Measurements from ENCODE around the gene ZNF526. TPM values are rescaled to one million over a fixed set of nuclear protein-coding genes. Genes with fewer than 3 reads are reported as not detected.

ZNF526 gene
- total and polyA plus RNA-seq, 9 of the 15 experiments (the other 6 are each of a cell fraction or from before 2014, with no cell fraction given), result 1.3 to 17.9 (median 6.2) TPM

DNA sequence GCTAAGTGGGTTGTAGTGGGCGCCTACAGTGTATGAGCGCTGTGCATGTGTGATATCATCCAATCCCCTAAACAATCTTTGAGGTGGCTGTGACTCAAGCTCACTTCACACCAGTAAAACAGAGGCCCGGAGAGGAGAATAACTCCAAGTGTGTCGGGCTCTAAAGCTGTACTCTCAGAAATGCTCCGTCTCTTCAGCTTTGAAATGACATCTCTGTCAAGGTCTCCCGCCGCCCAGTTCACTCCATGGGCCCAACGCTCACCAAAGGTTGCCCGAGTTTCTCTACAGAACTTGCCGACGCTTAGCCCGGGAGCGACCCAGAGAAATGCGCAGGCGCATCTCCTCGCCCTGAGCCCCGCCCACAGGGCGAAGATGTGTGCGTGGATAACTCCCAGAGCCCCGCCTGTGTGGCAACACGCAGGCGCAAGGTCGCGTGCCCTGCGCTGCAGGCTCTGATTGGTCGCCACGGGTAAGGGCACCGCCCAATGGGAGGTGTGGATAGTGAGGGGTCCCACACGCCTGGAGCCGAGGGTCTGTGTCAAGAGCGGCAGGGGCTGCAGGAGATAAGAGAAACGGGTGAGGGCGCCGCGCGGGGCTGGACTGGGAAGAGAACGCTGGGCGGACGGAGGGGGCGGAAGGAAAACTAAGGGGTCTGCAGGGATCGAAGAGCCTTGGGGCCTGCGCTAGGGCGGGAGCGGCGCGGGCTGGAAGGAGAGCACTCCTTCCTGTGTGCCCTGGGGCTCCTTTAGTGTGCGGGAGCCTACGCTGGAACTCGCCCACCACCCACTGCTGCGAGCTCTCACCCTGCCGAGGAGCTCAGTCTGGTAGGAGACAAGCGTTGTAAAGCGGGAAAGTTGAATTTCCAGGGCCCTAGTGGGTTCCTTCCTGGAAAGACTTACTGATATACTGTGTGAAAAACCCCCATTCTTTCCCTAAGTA is at the start of gene ZNF526 (continued):
- TF ChIP-seq, protein P1, sequence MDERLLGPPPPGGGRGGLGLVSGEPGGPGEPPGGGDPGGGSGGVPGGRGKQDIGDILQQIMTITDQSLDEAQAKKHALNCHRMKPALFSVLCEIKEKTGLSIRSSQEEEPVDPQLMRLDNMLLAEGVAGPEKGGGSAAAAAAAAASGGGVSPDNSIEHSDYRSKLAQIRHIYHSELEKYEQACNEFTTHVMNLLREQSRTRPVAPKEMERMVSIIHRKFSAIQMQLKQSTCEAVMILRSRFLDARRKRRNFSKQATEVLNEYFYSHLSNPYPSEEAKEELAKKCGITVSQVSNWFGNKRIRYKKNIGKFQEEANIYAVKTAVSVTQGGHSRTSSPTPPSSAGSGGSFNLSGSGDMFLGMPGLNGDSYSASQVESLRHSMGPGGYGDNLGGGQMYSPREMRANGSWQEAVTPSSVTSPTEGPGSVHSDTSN (CRISPR knock-in tag; IDR thresholded peaks at IDR 0.05; ENCODE audit: low read depth), result no peak
- TF ChIP-seq, protein P1 (tag; conservative IDR thresholded peaks at IDR 0.05; ENCODE audit: low read depth), result no peak
- TF ChIP-seq, protein P2, sequence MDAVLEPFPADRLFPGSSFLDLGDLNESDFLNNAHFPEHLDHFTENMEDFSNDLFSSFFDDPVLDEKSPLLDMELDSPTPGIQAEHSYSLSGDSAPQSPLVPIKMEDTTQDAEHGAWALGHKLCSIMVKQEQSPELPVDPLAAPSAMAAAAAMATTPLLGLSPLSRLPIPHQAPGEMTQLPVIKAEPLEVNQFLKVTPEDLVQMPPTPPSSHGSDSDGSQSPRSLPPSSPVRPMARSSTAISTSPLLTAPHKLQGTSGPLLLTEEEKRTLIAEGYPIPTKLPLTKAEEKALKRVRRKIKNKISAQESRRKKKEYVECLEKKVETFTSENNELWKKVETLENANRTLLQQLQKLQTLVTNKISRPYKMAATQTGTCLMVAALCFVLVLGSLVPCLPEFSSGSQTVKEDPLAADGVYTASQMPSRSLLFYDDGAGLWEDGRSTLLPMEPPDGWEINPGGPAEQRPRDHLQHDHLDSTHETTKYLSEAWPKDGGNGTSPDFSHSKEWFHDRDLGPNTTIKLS (IDR thresholded peaks at IDR 0.05; ENCODE audit: borderline replicate concordance, low read depth), result no peak
- TF ChIP-seq ZNF3 (CRISPR knock-in tag; IDR thresholded peaks at IDR 0.05) (no peak), ZNF24 (IDR thresholded peaks at IDR 0.05) (no peak), CHD7 (IDR thresholded peaks at IDR 0.05; ENCODE audit: low read depth, low read length) (no peak)
- TF ChIP-seq, protein P3, sequence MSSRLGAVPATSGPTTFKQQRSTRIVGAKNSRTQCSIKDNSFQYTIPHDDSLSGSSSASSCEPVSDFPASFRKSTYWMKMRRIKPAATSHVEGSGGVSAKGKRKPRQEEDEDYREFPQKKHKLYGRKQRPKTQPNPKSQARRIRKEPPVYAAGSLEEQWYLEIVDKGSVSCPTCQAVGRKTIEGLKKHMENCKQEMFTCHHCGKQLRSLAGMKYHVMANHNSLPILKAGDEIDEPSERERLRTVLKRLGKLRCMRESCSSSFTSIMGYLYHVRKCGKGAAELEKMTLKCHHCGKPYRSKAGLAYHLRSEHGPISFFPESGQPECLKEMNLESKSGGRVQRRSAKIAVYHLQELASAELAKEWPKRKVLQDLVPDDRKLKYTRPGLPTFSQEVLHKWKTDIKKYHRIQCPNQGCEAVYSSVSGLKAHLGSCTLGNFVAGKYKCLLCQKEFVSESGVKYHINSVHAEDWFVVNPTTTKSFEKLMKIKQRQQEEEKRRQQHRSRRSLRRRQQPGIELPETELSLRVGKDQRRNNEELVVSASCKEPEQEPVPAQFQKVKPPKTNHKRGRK (tag; IDR thresholded peaks at IDR 0.05), result no peak

All from K562 (cell line).